HG03280 (cell line): Measurements from ENCODE around the gene IZUMO3.
"Not testable (repeated sequence)": the region's sequence is repeated elsewhere in the genome, so short reads cannot be mapped to it uniquely, and the experiment has no call there.

Experiments
- ATAC-seq: cut with Tn5 transposase; IDR thresholded peaks from one replicate; pipeline ENCODE4 v1.9.1; 2021; ENCODE audit warnings: mild to moderate bottlenecking, moderate library complexity; ENCODE audit not compliant: unreplicated experiment

The IZUMO3 gene, protein sequence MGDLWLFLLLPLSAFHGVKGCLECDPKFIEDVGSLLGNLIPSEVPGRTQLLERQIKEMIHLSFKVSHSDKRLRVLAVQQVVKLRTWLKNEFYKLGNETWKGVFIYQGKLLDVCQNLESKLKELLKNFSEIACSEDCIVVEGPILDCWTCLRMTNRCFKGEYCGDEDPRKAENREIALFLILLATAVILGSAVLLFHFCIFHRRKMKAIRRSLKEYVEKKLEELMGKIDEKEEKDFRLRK

DNA sequence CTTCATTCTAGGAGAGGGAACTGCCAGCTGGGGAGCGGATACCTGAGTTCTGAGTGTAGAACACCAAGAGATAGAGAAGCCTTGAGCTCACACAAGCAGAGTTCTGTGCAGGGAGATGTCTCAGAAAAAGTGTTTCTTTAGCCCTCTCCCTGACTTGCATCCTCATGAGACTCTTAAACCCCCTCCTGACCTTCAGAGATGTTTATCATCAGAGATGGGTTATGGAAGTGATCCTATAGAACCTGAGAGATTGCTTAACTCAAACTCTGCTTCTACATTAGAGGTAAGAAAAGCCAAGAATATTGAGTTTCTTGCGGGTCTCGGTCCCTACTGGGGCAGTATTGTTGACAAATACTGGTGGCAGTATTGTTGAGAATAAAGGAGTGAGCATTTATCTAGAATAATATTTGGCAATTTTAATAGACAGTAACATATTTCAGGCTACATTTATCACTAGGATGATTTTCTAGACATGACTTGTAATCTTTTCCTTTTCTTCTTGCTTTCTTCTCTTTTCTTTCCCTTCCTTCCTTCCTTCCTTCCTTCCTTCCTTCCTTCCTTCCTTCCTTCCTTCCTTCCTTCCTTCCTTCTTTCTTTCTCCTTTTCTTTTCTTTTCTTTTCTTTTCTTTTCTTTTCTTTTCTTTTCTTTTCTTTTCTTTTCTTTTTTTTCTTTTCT, at the start of gene IZUMO3:
IZUMO3 (minus strand) TSS at position 51 of the 676 bp plus-strand sequence. CDS start 248 bp downstream, outside the sequence.
- no peak for ATAC-seq

GRCh38 chr9:24594234-24594850, 48.6 kb upstream of the IZUMO3 start:
- ATAC-seq = no peak

- ATAC-seq = no peak
Observed at GRCh38 chr9:24590432-24590831, 44.7 kb upstream of the IZUMO3 start.

GRCh38 chr9:24587883-24588282, 42.2 kb upstream of the IZUMO3 start:
- ATAC-seq = no peak

DNA sequence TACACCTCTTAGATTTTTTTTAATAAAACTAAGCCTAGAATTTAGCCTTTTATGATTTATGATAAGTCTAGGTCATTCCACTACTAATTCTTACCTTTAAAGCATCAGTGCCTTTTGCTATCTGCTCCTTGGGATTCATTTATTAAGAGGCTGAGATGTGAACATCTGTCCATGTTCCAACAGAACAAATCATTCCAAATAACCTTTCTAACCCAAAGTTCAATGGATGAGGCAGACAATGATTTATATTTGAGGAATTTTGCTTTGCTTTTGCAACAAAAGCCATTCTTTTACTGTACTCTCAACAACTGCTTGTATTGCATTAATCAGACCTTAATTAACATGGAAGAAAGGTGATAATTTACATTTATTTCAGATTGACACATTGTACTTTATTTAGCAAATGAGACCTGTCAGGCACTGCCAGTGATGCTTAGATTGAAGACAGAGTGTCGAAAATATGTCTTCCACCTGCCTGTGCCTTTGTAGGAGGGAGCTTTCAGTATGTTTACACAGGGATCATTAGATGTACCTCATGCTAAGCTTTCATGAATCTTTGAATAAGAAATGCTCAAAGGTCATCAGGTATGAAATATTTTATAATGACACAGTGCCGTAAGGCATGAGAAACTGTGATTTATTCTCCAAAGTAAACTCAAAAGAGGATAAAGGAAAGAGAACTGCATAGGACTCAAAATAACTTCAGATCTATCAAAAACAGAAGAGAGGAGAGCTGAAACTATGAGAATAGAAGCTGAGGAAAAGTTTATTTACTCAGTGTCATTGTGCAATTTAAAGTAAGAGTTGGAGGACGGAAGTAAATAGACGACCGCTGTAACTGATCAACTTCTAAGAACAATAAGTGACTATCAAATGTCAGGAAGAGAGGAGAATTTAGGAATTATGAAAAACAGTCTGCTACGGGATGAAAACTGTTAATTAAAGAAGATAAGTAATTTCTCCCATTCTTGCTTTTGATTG, 36.7 kb upstream of the IZUMO3 start:
- ATAC-seq = no peak

DNA sequence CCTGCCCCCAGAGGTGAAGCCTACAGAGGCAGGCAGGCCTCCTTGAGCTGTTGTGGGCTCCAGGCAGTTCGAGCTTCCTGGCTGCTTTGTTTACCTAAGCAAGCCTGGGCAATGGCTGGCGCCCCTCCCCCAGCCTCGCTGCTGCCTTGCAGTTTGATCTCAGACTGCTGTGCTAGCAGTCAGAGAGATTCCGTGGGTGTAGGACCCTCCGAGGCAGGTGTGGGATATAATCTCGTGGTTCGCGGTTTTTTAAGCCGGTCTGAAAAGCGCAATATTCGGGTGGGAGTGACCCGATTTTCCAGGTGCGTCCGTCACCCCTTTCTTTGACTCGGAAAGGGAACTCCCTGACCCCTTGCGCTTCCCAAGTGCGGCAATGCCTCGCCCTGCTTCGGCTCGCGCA, 34.3 kb upstream of the IZUMO3 start:
- ATAC-seq = not testable (repeated sequence)

DNA sequence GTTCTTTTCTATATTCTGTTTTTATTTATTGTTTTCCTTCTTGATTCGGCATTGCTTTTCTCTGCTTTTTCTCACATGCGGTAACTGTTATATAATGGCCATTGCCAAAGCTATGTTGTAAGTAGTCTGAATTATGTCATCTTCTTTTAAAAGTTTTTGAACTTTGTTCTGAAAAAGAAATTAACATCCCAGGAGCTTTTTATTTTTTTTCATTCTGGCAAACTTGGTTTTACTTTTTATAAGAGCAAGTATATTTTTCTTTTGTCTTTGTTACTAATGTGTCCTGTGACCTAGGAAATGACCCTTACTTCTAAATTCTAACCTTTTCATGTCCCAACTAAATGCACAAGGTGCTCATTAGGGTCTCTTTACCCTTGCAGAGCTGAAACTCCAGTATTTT, 26.7 kb upstream of the IZUMO3 start:
- ATAC-seq = no peak

GRCh38 chr9:24561957-24562356, 16.3 kb upstream of the IZUMO3 start:
- ATAC-seq = no peak

DNA sequence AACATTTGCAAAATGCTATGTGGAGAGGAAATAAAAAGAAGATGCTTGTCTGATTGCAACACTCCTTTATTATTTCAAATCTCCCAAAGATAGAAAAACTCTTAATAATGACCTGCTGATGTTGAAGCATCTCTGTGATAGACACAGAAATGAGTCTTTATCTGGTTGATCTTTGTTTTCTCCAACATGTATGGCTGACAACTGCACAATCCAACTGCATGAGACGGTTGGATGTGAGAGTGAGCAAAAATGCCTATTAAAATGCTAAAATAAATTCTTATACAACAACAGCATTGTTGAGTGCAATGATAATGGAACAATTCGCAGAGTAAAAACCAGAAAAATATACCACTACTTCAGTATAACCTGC, 7.5 kb upstream of the IZUMO3 start:
- ATAC-seq = no peak

- ATAC-seq = no peak
Observed at GRCh38 chr9:24552526-24553182, 7.0 kb upstream of the IZUMO3 start.

GRCh38 chr9:24545285-24545684, 412 bp downstream of the IZUMO3 start:
- ATAC-seq = no peak

DNA sequence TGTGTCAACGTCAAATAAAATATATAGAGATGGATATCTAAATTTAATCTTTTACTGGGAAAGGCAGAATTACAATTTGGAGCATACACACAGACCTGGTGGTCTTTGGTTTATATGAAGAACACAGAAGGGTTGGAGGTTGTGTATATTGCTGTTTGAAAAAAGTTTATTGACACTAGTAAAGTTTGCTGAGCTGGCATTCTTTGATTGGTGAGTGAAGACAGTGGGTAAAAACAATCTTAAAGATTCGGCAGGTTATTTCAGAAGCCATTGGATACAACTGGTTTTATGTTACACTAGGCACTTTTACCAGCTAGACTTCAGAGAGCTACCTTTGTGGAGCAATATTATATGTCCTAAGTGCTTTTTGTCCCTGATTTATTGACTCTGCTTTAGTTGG, 27.2 kb downstream of the IZUMO3 start:
- no peak for ATAC-seq

- no peak for ATAC-seq
Observed at GRCh38 chr9:24516463-24516862, 29.2 kb downstream of the IZUMO3 start.

GRCh38 chr9:24509850-24510249, 35.8 kb downstream of the IZUMO3 start:
- no peak for ATAC-seq

GRCh38 chr9:24504521-24504920, 41.2 kb downstream of the IZUMO3 start:
- no peak for ATAC-seq

DNA sequence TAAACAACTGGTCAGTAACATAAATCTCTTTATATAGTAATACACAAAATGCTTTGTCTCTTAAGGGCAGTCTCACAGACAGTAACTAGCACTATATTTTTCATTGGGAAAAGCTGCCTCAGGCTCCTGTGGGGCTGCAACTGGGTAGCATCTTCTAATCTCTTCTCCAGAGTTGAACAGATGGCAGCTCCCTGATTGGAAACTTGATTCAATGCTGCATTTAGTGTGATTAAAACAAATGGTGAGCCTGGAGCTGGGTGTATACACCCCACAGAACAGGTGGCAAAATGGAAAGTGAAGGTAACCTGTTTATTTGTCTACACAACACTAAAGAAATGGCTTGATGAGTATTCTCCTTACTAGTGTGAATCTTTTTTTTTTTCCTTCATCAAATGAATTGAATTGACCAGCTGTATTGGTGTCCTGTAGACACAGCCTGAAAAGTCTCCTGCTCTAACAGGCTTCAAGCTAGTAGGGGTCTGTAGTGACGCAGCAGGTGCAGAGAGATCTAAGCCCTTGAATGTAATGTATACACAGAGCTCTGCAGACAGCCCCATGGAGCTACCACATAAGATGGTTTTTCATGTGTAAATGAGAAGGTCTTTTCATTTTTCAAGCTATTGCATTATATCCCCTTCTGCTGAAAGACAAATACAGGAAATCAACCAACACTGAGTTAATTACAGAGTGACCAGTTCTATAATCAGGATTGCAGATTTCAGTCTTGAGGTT, 43.3 kb downstream of the IZUMO3 start:
- ATAC-seq = no peak

DNA sequence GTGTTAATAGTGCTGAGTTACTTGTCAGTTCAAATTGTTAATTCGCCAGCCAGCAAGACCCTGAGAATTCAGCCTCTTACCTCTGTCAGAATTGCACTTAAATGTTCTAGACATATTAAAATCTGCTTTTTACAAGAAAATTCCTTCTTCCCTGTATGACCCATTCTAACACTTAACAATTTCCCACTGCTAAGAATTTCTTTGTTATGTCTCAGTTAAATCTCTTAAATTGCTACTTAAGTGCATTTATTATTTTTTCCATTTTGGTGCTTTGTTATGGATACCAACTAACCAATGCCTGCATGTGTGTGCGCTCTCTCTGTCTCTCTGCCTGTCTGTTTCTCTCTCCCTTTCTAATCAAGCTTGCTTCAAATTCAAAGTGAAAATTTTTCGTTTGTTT, 44.9 kb downstream of the IZUMO3 start:
- no peak for ATAC-seq

- ATAC-seq = no peak
Observed at GRCh38 chr9:24498632-24499031, 47.1 kb downstream of the IZUMO3 start.

GRCh38 chr9:24497671-24498070, 48.0 kb downstream of the IZUMO3 start:
- no peak for ATAC-seq
